Upper lobe of left lung (tissue), 4 donors: Measurements from ENCODE around the gene DDX50.

Experiments
- CTCF ChIP-seq, 6 experiments: fragments of 450-650 bp in 4 of 6; fragments of 200-600 bp in 2 of 6; sonication (generic) in 2 of 6; IDR thresholded peaks; one replicate each; pipeline ENCODE4 v1.5.1; 2016 to 2019; ENCODE audit warnings: antibody characterized with exemption in 6 of 6
- EP300 ChIP-seq, 4 donors: sonication (generic); formaldehyde crosslinking; IDR thresholded peaks; one replicate each; pipeline ENCODE4 v1.5.1; 2017; ENCODE audit warnings: antibody characterized with exemption in 4 of 4, control low read depth in 2 of 4
- POLR2A ChIP-seq, 4 donors: fragments of 450-650 bp; IDR thresholded peaks; one replicate each; pipeline ENCODE4 v1.5.1; 2016 to 2017; ENCODE audit warnings: antibody characterized with exemption in 4 of 4, mild to moderate bottlenecking in 2 of 4
- POLR2AphosphoS5 ChIP-seq, 2 donors: sonication (generic); formaldehyde crosslinking; IDR thresholded peaks; one replicate each; pipeline ENCODE4 v1.5.1; 2017; ENCODE audit warnings: antibody characterized with exemption in 2 of 2

GRCh38 chr10:68871731-68872342, 29.3 kb upstream of the DDX50 start:
- TF ChIP-seq CTCF (IDR thresholded peaks at IDR 0.05) (no peak), POLR2AphosphoS5 (IDR thresholded peaks at IDR 0.05) (no peak), EP300 (IDR thresholded peaks at IDR 0.05) (no peak), POLR2A (IDR thresholded peaks at IDR 0.05) (no peak)
